ENCODE results near the gene SDCBP2. TPM values are rescaled to one million over a fixed set of nuclear protein-coding genes. Genes with fewer than 3 reads are reported as not detected.

The SDCBP2 gene
- total and polyA plus RNA-seq, 2 of the 4 experiments (the other 2 are of a cell fraction), result 0.54 to 1.3 TPM

- Histone ChIP-seq H3K18ac (ENCODE audit: low read depth, low read length) (no peak overlapping the region), H2BK5ac (ENCODE audit: low read depth, low read length, poor library complexity, severe bottlenecking) (no peak overlapping the region), H3K9me3 (ENCODE audit: control insufficient read depth, insufficient read depth, low read length) (no peaks in the 10 kb centered on the region), H2BK20ac (ENCODE audit: low read depth, low read length) (no peak overlapping the region), H3K27ac (ENCODE audit: insufficient read depth, low read length) (no peak overlapping the region), H3K4me1 (ENCODE audit: control insufficient read depth, insufficient read depth, low read length) (peaks cover 8% of the 10 kb centered on the region), H2AK9ac (replicated peaks; ENCODE audit: low read depth, low read length, poor library complexity) (no peak overlapping the region), H3K23ac (ENCODE audit: low read depth, low read length) (no peak overlapping the region), H4K91ac (ENCODE audit: insufficient read depth, low read depth, low read length) (no peak overlapping the region), H3K4me2 (ENCODE audit: low read depth, low read length) (no peak overlapping the region), H3K27me3 (ENCODE audit: control insufficient read depth, insufficient read depth, low read length) (no peaks in the 10 kb centered on the region), H3K4ac (ENCODE audit: low read depth, low read length) (no peak overlapping the region), H2BK15ac (ENCODE audit: low read depth, low read length) (no peak overlapping the region), H2BK120ac (ENCODE audit: low read depth, low read length) (no peak overlapping the region), H3K79me1 (ENCODE audit: low read depth in 1 of 2, low read length in 2 of 2) (peaks cover 5 to 21% of the 10 kb centered on the region in 2 experiments; a peak in 3 of 4 replicates), H3K14ac (replicated peaks; ENCODE audit: low read depth, low read length) (no peak overlapping the region), H3K9me1 (ENCODE audit: insufficient read depth, low read length) (peaks cover 40% of the 10 kb centered on the region), H4K20me1 (ENCODE audit: insufficient read depth, low read length) (peaks cover 9% of the 10 kb centered on the region; the same call in 1 of the 2 replicates), H3K56ac (ENCODE audit: extremely low read depth, insufficient read depth, low read length) (no peak overlapping the region), H2AFZ (replicated peaks; ENCODE audit: low read length, poor library complexity) (no peak overlapping the region), H4K5ac (ENCODE audit: low read depth, low read length) (no peak overlapping the region), H2AK5ac (ENCODE audit: low read depth, low read length) (no peak overlapping the region), H3K9ac (ENCODE audit: low read depth, low read length) (no peak overlapping the region), H4K8ac (ENCODE audit: low read depth in 2 of 2, low read length in 2 of 2) (no peak overlapping the region), H3K36me3 (ENCODE audit: control insufficient read depth, insufficient read depth, low read length) (peaks cover 1% of the 10 kb centered on the region; the same call in 1 of the 2 replicates), H3K4me3 (ENCODE audit: insufficient read depth, low read depth, low read length) (no peak overlapping the region)
- 100% methylated on average over 1 of the region's 2 CpGs; no CpG with 5 or more reads in 1 of the 2 experiments for WGBS, 2 experiments (ENCODE audit: extremely low coverage in 2 of 2, insufficient read length in 1 of 2)
- POLR2A ChIA-PET (ENCODE audit: unreplicated experiment), result no interaction called here
- no TSS peak for BruUV-seq (replicated peaks)
- ATAC-seq (ENCODE audit: low read depth) (no peak), DNase-seq (no peak)
- intact Hi-C loops (cut with micrococcal nuclease) (no loop called here), dilution Hi-C loops (cut with HindIII; ENCODE audit: low sequenced_read_pairs, unreplicated experiment) (no loop called here), in situ Hi-C loops (cut with MboI; ENCODE audit: low sequenced_read_pairs) (no loop called here)
- no peak for TF ChIP-seq CEBPB (IDR thresholded peaks at IDR 0.05; ENCODE audit: low read depth, low read length)
- CTCF ChIA-PET, result no interaction called here
Measured at GRCh38 chr20:1297486-1297885, 31.5 kb downstream of the SDCBP2 start.

Data from IMR-90 (cell line).